GM21360 (cell line): ENCODE results near the gene CWF19L2.

Experiments used
- ATAC-seq: cut with Tn5 transposase; IDR thresholded peaks from one replicate; pipeline ENCODE4 v1.9.1; 2021; ENCODE audit warnings: mild to moderate bottlenecking, moderate library complexity; ENCODE audit not compliant: unreplicated experiment

Gene CWF19L2

GRCh38 chr11:107316426-107316825 is 141.2 kb downstream of the CWF19L2 start:
- ATAC-seq: no peak

GRCh38 chr11:107307991-107308390 is 149.6 kb downstream of the CWF19L2 start:
- ATAC-seq: no peak

DNA sequence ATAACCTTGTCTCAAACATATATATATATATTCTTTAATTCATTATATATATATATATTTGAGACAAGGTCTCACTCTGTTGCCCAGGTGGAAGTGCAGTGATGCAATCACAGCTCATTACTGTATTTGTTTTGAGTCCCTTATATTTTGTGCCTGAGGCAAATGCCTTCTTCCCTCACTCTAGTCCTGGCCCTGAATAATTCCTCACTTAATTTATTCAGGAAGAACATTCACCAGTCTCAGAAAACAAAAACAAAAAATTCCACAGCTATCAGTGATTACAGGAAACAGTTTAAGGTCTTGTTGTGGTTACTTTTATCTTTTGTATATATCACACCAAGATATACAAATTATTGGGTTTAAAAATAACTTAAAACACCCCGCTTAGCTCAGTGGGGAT is 155.7 kb downstream of the CWF19L2 start:
- no peak for ATAC-seq

DNA sequence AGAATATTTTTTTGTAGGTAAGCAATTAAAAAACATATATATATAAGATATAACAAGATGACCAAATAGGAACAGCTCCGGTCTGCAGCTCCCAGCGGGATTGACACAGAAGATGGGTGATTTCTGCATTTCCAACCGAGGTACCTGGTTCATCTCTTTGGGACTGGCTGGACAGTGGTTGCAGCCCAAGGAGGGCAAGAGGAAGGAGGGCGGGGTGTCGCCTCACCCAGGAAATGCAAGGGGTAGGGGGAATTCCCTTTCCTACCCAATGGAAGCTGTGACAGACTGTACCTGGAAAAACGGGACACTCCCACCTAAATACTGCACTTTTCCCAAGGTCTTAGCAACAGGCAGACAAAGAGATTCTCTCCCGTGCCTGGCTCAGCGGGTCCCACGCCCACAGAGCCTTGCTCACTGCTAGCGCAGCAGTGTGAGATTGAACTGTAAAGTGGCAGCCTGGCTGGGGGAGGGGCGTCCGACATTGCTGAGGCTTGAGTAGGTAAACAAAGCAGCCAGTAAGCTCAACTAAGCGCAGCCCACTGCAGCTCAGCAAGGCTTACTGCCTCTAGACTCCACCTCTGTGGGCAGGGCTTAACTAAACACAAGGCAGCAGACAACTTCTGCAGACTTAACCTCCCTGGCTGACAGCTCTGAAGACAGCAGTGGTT is 163.8 kb downstream of the CWF19L2 start:
- no peak for ATAC-seq

GRCh38 chr11:107282195-107282594 is 175.4 kb downstream of the CWF19L2 start:
- ATAC-seq: no peak
